Spleen (tissue), 7 donors: ENCODE measurements around the gene HNRNPM.

Experiments
- CTCF ChIP-seq, 11 experiments: fragments of 200-600 bp in 7 of 11; fragments of 450-650 bp in 4 of 11; sonication (generic) in 4 of 11; IDR thresholded peaks in 8 of 11; conservative IDR thresholded peaks in 3 of 11; 1 replicate in 7 of 11; 2 replicates in 4 of 11; pipeline versions ENCODE4 v1.4.0 to v1.8.0; 2016 to 2021; ENCODE audit warnings: antibody characterized with exemption in 11 of 11, inconsistent platforms in 4 of 11, mild to moderate bottlenecking in 1 of 11
- POLR2A ChIP-seq, 3 donors: fragments of 450-650 bp; IDR thresholded peaks; one replicate each; pipeline ENCODE4 v1.5.1; 2017; ENCODE audit warnings: antibody characterized with exemption in 3 of 3, mild to moderate bottlenecking in 1 of 3
- donor health status: DM: no; HTN: no; CAD: no; lungs with moderate emphysema.
- donor health status: DM: no; HTN: no; CAD: no.
- donor health status: DM: no; HTN: no; CAD: no.

- TF ChIP-seq CTCF (IDR thresholded peaks at IDR 0.05 in 8 of 11, conservative IDR thresholded peaks at IDR 0.05 in 3 of 11) (no peak), POLR2A (IDR thresholded peaks at IDR 0.05) (no peak)
These were observed 33.8 kb downstream of the HNRNPM start for GRCh38 chr19:8478598-8478997.
